ENCODE data around the gene CAVIN1.
"Not testable (repeated sequence)": the region's sequence is repeated elsewhere in the genome, so short reads cannot be mapped to it uniquely, and the experiment has no call there.

CAVIN1 gene

GRCh38 chr17:42429726-42430447 is 6.8 kb upstream of the CAVIN1 start:
- Histone ChIP-seq H3K9ac (ENCODE audit: low read depth in 1 of 2, low read length in 2 of 2) (no peak overlapping the region), H3K9me3 (ENCODE audit: control insufficient read depth in 2 of 2, low read length in 2 of 2) (no peaks in the 10 kb centered on the region), H3K36me3 (ENCODE audit: control insufficient read depth in 2 of 2, insufficient read depth in 2 of 2, low read length in 2 of 2) (no peaks in the 10 kb centered on the region), H3K27me3 (ENCODE audit: control insufficient read depth in 2 of 2, insufficient read depth in 2 of 2, low read length in 2 of 2) (peaks cover 0 to 1% of the 10 kb centered on the region in 2 donors), H3K4me3 (ENCODE audit: low read length in 2 of 2) (no peak overlapping the region), H3K4me1 (ENCODE audit: control insufficient read depth in 2 of 2, insufficient read depth in 2 of 2, low read length in 2 of 2) (peaks cover 0 to 7% of the 10 kb centered on the region in 2 donors), H3K27ac (ENCODE audit: low read depth in 2 of 2, low read length in 2 of 2) (no peak overlapping the region)

DNA sequence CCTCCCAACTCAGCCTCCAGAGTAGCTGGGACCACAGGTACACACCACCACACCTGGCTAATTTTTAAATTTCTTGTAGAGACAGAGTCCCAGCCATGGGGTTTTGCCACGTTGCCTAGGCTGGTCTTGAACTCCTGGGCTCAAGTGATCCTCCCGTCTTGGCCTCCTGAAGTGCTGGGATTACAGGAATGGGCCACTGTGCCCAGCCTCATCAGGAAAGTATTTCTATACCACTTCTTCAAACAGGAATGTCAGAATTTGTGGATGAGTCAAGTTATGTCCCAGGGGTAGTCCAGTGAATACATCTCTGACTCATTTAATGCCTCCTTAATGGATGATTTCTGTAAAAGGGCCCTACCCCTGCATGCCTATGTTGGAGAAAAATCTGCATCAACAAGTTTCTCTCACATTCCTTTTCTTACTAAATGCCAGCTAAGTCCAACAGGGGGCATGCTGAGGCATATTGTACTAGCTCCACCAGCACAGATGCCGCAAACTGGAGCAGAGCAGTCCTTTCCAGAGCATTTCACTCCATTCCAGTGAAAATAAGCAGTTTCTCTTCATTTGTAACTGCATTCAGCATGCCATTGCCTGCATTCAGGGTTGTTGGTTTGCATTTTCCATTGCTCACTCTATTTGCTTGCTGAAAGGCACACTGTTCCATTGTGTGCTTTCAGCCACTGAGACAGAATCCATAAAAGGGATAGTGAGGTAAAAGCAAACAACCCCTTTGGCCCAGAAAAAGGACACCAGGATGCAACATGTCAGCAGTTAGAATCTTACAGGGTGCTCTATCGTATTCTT is 5.3 kb upstream of the CAVIN1 start:
- H3K9ac ChIP-seq (ENCODE audit: low read depth in 1 of 2, low read length in 2 of 2), result no peak overlapping the region
- H3K9me3 ChIP-seq (ENCODE audit: control insufficient read depth in 2 of 2, low read length in 2 of 2), result no peaks in the 10 kb centered on the region
- peaks cover 0 to 4% of the 10 kb centered on the region in 2 donors for H3K27me3 ChIP-seq (ENCODE audit: control insufficient read depth in 2 of 2, insufficient read depth in 2 of 2, low read length in 2 of 2)
- H3K27ac ChIP-seq (ENCODE audit: low read depth in 2 of 2, low read length in 2 of 2), result no peak overlapping the region
- no peak overlapping the region for H3K4me3 ChIP-seq (ENCODE audit: low read length in 2 of 2)
- peaks cover 0 to 7% of the 10 kb centered on the region in 2 donors for H3K4me1 ChIP-seq (ENCODE audit: control insufficient read depth in 2 of 2, insufficient read depth in 2 of 2, low read length in 2 of 2)
- no peaks in the 10 kb centered on the region for H3K36me3 ChIP-seq (ENCODE audit: control insufficient read depth in 2 of 2, insufficient read depth in 2 of 2, low read length in 2 of 2)

DNA sequence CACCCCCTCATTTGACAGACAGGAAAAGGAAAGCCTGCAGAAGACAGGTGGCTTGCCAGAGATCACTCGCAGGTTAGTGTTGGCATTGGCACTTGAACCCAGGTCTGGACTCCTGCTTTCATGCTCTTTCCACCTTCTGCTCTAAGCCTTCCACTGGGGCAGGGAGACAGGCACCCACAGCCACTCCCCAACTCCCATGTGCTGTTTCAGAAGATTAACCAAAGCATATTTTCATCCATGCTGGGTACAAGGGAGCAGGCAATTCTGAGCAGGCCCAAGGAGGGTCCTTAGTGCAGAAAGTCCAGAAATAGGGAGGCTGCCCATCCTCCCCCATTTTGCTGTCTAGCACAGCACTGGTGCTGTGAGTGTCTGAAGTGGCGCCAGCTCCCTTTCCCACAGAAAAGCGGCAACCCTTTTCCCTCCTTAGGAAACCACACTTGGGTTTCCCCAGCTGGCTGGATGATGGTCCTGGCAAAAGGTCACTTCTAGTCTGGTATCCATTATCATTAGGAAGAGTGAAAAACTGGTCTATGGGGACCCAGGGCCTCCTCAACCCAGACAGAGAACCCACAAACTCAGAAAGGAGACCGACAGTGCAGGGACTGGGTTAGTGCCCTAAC is 2.0 kb upstream of the CAVIN1 start:
- Histone ChIP-seq H3K9ac (ENCODE audit: low read depth in 1 of 2, low read length in 2 of 2) (no peak overlapping the region), H3K27me3 (ENCODE audit: control insufficient read depth in 2 of 2, insufficient read depth in 2 of 2, low read length in 2 of 2) (peaks cover 3 to 9% of the 10 kb centered on the region in 2 donors), H3K27ac (ENCODE audit: low read depth in 2 of 2, low read length in 2 of 2) (no peak overlapping the region), H3K36me3 (ENCODE audit: control insufficient read depth in 2 of 2, insufficient read depth in 2 of 2, low read length in 2 of 2) (no peaks in the 10 kb centered on the region), H3K4me3 (ENCODE audit: low read length in 2 of 2) (no peak overlapping the region), H3K9me3 (ENCODE audit: control insufficient read depth in 2 of 2, low read length in 2 of 2) (no peaks in the 10 kb centered on the region), H3K4me1 (ENCODE audit: control insufficient read depth in 2 of 2, insufficient read depth in 2 of 2, low read length in 2 of 2) (peaks cover 11% of the 10 kb centered on the region in 2 donors)

- peaks cover 3 to 9% of the 10 kb centered on the region in 2 donors for H3K27me3 ChIP-seq (ENCODE audit: control insufficient read depth in 2 of 2, insufficient read depth in 2 of 2, low read length in 2 of 2)
- no peaks in the 10 kb centered on the region for H3K9me3 ChIP-seq (ENCODE audit: control insufficient read depth in 2 of 2, low read length in 2 of 2)
- H3K4me1 ChIP-seq (ENCODE audit: control insufficient read depth in 2 of 2, insufficient read depth in 2 of 2, low read length in 2 of 2), result peaks cover 11% of the 10 kb centered on the region in 2 donors
- peak overlapping the region; percentile 72 to 80 for H3K4me3 ChIP-seq (ENCODE audit: low read length in 2 of 2)
- H3K9ac ChIP-seq (ENCODE audit: low read depth in 1 of 2, low read length in 2 of 2), result no peak overlapping the region
- H3K27ac ChIP-seq (ENCODE audit: low read depth in 2 of 2, low read length in 2 of 2), result peak overlapping the region; percentile 58 to 89
- no peaks in the 10 kb centered on the region for H3K36me3 ChIP-seq (ENCODE audit: control insufficient read depth in 2 of 2, insufficient read depth in 2 of 2, low read length in 2 of 2)
Observed at GRCh38 chr17:42423766-42424165, 710 bp upstream of the CAVIN1 start.

DNA sequence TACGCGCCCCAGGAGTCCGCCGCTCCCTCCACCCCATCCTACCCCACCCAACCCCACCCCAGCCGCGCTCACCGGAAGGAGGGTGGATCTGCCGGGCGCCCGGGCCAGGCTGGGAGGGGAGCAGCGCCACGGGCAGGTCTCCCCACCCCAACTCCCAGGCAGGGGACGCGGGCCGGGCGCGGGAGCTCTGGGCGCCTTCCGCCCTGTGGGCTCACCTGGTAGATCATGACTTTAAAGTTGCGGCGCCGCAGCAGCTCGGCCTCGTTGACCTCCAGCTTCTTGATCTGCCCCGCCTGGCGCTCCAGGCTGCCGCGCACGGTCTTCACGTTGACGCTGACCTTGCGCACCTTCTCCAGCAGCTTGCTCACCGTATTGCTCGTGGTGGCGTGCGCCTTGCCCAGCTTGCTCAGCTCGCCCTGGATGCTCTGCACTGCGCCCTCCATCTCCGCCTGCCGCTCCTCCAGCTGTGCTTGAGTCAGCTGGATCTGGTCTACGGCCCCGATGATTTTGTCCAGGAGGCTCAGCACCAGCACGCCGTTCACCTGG is 571 bp downstream of the CAVIN1 start:
- peak overlapping the region; percentile 80 to 89 for H3K27ac ChIP-seq (ENCODE audit: low read depth in 2 of 2, low read length in 2 of 2)
- no peaks in the 10 kb centered on the region for H3K9me3 ChIP-seq (ENCODE audit: control insufficient read depth in 2 of 2, low read length in 2 of 2)
- no peaks in the 10 kb centered on the region for H3K36me3 ChIP-seq (ENCODE audit: control insufficient read depth in 2 of 2, insufficient read depth in 2 of 2, low read length in 2 of 2)
- H3K4me1 ChIP-seq (ENCODE audit: control insufficient read depth in 2 of 2, insufficient read depth in 2 of 2, low read length in 2 of 2), result peaks cover 8 to 11% of the 10 kb centered on the region in 2 donors
- peaks cover 3 to 9% of the 10 kb centered on the region in 2 donors for H3K27me3 ChIP-seq (ENCODE audit: control insufficient read depth in 2 of 2, insufficient read depth in 2 of 2, low read length in 2 of 2)
- peak overlapping the region; percentile 71 to 76 for H3K9ac ChIP-seq (ENCODE audit: low read depth in 1 of 2, low read length in 2 of 2)
- H3K4me3 ChIP-seq (ENCODE audit: low read length in 2 of 2), result peak overlapping the region; percentile 72 to 80

DNA sequence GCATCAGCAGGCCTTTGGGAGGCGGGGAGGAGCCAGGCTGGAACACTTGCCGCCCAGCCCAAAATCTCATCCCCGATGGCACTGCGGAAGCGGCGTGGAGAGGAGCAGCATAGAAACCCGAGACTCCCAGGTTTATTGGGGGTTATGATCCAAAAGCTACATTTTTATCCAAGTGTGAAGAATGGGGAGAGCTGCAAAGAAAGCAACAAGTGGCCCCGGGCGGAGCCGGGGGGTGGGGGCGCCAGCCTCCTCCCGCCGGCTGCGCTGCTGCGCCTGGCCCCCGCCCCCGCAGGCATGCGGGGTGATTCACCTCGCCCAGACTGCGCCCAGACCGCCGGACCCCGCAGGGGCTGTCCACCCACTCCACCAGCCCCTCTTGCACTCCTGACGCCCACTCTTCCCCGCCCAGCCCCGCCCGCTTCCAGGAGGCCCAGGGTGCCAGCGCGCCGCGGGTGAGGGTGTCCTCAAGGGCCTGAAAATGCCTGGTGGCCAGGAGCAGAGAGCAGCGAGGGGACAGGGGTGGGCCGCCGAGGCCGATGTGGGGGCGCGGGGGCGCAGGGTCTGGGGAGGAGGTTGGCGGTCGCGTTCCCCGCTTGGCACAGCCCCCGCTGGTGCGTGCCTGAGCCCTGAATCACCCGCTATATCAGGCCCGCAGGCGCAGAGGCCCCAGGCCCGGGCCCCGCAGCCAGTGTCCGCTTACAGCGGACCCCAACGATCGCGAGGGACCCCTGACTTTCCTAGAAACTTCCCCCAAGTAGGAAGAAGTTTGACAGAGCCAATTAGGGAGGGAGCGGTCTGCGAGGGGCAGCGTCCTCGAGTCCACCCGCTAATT is 1.3 kb downstream of the CAVIN1 start:
- peak overlapping the region; percentile 80 to 89 for H3K27ac ChIP-seq (ENCODE audit: low read depth in 2 of 2, low read length in 2 of 2)
- H3K4me1 ChIP-seq (ENCODE audit: control insufficient read depth in 2 of 2, insufficient read depth in 2 of 2, low read length in 2 of 2), result peaks cover 8 to 11% of the 10 kb centered on the region in 2 donors
- H3K4me3 ChIP-seq (ENCODE audit: low read length in 2 of 2), result peak overlapping the region; percentile 72 to 80
- peak overlapping the region; percentile 60 to 71 for H3K9ac ChIP-seq (ENCODE audit: low read depth in 1 of 2, low read length in 2 of 2)
- H3K27me3 ChIP-seq (ENCODE audit: control insufficient read depth in 2 of 2, insufficient read depth in 2 of 2, low read length in 2 of 2), result peaks cover 3 to 9% of the 10 kb centered on the region in 2 donors
- H3K36me3 ChIP-seq (ENCODE audit: control insufficient read depth in 2 of 2, insufficient read depth in 2 of 2, low read length in 2 of 2), result no peaks in the 10 kb centered on the region
- no peaks in the 10 kb centered on the region for H3K9me3 ChIP-seq (ENCODE audit: control insufficient read depth in 2 of 2, low read length in 2 of 2)

- H3K4me1 ChIP-seq (ENCODE audit: control insufficient read depth in 2 of 2, insufficient read depth in 2 of 2, low read length in 2 of 2), result peaks cover 8 to 11% of the 10 kb centered on the region in 2 donors
- peak overlapping the region; percentile 41 to 48 for H3K9ac ChIP-seq (ENCODE audit: low read depth in 1 of 2, low read length in 2 of 2)
- peaks cover 3 to 9% of the 10 kb centered on the region in 2 donors for H3K27me3 ChIP-seq (ENCODE audit: control insufficient read depth in 2 of 2, insufficient read depth in 2 of 2, low read length in 2 of 2)
Observed at GRCh38 chr17:42421136-42421506, 1.9 kb downstream of the CAVIN1 start.

DNA sequence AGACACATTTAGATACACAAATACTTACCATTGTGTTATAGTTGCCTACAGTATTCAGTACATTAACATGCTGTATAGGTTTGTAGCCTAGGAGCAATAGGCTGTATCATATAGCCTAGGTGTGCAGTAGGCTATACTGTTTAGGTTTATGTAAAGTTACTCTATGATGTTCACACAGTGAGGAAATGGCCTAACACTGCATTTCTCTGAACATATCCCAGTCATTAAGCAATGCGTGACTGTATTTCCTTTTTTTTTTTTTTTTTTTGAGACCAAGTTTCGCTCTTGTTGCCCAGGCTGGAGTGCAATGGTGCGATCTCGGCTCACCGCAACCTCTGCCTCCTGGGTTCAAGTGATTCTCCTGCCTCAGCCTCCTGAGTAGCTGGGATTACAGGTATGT is 5.1 kb downstream of the CAVIN1 start:
- H3K27me3 ChIP-seq (ENCODE audit: control insufficient read depth in 2 of 2, insufficient read depth in 2 of 2, low read length in 2 of 2); H3K9me3 ChIP-seq (ENCODE audit: control insufficient read depth in 2 of 2, low read length in 2 of 2); H3K9ac ChIP-seq (ENCODE audit: low read depth in 1 of 2, low read length in 2 of 2); H3K4me3 ChIP-seq (ENCODE audit: low read length in 2 of 2); H3K36me3 ChIP-seq (ENCODE audit: control insufficient read depth in 2 of 2, insufficient read depth in 2 of 2, low read length in 2 of 2); H3K27ac ChIP-seq (ENCODE audit: low read depth in 2 of 2, low read length in 2 of 2): not testable (repeated sequence)
- H3K4me1 ChIP-seq (ENCODE audit: control insufficient read depth in 2 of 2, insufficient read depth in 2 of 2, low read length in 2 of 2), result peaks cover 5 to 11% of the 10 kb centered on the region in 2 donors

More at GRCh38 chr17:42421136-42421506, 1.9 kb downstream of the CAVIN1 start:
- H3K27ac ChIP-seq (ENCODE audit: low read depth in 2 of 2, low read length in 2 of 2), result peak overlapping the region; percentile 44 to 89
- peak overlapping the region; percentile 60 to 72 for H3K4me3 ChIP-seq (ENCODE audit: low read length in 2 of 2)
- no peaks in the 10 kb centered on the region for H3K9me3 ChIP-seq (ENCODE audit: control insufficient read depth in 2 of 2, low read length in 2 of 2)
- H3K36me3 ChIP-seq (ENCODE audit: control insufficient read depth in 2 of 2, insufficient read depth in 2 of 2, low read length in 2 of 2), result no peaks in the 10 kb centered on the region

DNA sequence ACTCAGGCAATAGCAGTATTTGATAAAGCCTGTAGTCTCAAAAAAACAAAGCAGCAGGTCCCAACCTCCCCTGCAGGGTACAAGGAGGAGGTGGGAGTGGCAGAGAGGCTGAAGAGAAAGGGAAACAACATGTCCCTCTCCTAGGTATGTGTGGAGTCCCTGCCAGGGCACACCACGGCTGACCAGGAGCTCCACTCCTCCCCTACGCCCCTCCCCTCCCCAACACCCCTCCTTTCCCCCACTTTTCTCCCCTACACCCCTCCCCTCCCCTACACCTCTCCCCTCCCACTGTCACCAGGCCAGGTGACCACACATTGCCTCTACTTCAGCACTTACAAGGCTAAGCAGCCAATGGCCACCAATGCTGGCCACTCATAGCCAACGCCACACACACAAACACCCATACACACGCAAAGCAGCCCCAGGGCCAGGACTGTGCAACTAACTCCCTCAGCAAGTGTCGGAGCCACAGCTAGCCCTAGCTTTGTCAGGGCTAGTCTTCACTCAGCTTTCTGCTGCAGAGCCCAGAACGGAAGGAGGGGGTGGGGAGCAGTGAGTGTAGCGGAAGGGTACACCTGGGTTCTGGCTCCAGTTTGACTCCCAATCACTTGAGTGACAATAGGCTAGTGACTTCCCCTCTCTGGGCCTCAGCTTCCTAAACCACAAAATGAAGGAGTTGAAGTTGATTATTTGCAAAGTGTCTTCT is 8.2 kb downstream of the CAVIN1 start:
- no peaks in the 10 kb centered on the region for H3K36me3 ChIP-seq (ENCODE audit: control insufficient read depth in 2 of 2, insufficient read depth in 2 of 2, low read length in 2 of 2)
- no peaks in the 10 kb centered on the region for H3K9me3 ChIP-seq (ENCODE audit: control insufficient read depth in 2 of 2, low read length in 2 of 2)
- H3K4me3 ChIP-seq (ENCODE audit: low read length in 2 of 2), result peak overlapping the region in 1 of 2 donors; percentile 9
- no peak overlapping the region for H3K27ac ChIP-seq (ENCODE audit: low read depth in 2 of 2, low read length in 2 of 2)
- no peaks in the 10 kb centered on the region for H3K27me3 ChIP-seq (ENCODE audit: control insufficient read depth in 2 of 2, insufficient read depth in 2 of 2, low read length in 2 of 2)
- no peak overlapping the region for H3K9ac ChIP-seq (ENCODE audit: low read depth in 1 of 2, low read length in 2 of 2)
- H3K4me1 ChIP-seq (ENCODE audit: control insufficient read depth in 2 of 2, insufficient read depth in 2 of 2, low read length in 2 of 2), result peaks cover 7 to 11% of the 10 kb centered on the region in 2 donors

All from mucosa of rectum (tissue), 2 donors.